GM19452 (cell line): ENCODE measurements around the gene TXLNB.

ENCODE experiments used
- ATAC-seq: cut with Tn5 transposase; IDR thresholded peaks from one replicate; pipeline ENCODE4 v1.9.1; 2021; ENCODE audit not compliant: unreplicated experiment

The TXLNB gene

DNA sequence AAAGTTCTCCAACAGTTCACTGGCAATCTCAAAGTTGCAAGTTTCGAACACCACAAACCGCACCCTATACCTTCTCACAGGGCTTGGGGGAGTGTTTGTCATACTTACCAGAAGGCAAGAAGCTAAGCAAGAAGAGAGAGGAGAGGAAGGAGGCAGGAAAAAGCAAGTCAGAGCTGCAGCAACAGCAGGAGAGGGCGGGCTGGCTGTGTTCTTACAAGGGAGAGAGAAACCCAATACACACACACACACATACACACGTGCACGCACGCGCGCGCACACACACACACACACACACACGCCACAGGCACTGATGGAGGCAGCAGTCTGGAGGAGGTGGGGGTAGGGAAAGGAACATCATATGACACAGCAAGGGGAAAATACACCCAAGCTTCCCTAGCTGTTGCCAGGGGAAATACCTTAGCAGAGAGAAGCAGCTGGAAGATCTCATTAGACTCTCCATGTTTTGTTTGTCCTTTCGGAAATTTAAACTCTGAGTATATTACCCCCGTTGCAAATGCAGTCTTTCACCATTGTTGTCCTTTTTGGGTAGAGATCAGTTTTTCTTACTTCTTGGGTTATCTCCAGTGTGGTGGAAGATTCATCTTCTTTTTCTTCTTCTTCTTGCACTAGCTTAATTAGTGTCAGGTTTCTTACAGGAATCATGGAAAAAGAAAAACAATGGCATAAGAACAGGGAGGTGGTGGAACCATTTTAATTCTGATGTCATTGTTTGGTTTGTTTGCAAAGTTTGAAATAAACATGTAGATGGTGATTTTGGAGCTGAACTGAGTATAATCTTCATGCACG, at the start of gene TXLNB:
Gene TXLNB, minus strand, starts transcription at position 186 of the 807 bp plus-strand sequence. CDS start 3,099 bp downstream, outside the sequence.
- peak; percentile 71 for ATAC-seq

DNA sequence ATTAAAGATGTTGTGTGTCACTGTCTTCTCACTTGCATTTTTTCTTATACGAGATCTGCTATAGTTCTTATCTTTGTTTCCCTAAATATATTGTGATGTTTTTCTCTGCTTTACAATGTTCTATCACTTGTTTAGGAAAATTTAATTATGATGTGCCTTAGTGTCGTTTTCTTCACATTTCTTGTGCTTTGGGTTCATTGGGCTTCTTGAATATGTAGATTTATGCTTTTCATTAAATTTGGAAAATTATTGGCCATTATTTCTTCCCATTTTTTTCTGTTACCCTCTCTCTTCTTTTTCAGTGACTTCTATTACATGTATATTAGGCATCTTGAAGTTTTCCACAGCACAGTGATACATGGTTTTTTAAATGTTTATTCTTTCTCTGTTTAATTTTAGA, 49.3 kb upstream of the TXLNB start:
- no peak for ATAC-seq

DNA sequence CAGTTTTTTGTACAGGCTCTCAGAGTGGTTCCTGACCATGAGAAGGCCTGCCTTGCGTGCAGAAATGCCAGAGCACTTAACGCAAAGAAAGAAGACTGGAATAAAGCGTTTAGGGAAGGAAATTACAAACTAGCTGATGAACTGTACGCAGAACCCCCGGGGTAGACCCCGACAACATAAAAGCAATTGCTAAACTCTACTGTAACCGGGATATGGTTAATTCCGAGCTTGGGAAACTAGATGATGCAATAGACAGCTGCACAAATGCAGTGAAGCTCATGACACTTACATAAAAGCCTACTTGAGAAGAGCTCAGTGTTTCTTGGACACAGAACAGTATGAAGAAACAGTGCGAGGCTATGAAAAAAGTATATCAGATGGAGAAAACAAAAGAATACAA, 47.0 kb upstream of the TXLNB start:
- no peak for ATAC-seq

DNA sequence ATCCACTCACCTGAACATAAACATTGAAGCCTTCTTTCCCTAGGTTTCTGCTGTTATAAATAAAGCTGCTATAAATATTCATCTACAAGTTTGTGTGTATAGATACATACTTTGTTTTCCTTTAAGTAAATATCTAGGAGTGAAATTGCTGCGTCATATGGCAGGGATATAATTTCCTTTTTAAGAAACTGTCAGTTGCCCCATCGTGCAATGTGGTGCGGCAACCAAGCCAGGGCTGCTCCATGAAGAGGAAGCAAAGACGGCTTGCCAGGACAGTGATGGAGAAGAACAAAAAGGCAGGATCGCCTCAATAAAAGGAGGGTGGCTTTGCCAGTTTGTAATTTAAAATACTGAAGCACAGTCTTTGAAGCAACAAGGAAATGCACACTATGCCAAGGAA, 46.0 kb upstream of the TXLNB start:
- no peak for ATAC-seq

DNA sequence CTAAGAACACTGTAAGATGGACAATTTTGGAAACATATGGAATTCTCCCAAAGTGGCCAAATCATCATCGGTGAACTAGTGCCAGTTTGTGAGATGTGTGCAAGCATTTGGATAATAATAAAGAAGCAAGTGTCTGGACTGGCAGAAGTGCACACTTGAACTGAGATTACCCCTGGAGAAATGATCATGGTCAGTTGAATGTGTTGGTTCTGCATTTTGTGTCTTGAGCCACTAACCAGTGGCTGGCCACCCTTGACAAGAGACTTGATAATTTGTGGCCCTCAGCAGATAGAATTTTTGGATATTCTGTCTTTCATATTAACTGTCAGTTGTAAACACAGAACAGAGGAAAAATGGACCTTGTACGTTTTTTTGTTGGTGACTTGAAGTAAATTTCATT, 45.2 kb upstream of the TXLNB start:
- ATAC-seq = no peak

DNA sequence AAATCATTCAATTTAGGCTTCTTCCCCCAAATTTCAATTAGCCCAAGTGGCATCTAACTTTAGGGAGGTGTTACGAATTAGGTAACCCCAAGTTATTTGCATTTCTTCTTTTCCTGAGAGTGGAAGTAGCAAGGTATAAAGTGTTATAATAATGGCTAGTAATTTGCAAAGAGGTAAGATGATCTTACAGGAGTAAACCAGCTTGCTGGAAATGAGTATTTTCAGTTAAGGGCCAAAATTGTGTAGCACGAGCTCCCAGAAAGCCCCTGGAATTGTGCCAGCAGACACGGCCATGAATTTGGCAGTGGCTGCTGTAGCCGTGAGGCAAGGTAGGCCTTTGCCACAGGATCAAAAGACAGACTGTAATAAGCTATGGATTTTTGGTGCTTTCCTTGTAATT, 44.7 kb upstream of the TXLNB start:
- ATAC-seq = no peak

DNA sequence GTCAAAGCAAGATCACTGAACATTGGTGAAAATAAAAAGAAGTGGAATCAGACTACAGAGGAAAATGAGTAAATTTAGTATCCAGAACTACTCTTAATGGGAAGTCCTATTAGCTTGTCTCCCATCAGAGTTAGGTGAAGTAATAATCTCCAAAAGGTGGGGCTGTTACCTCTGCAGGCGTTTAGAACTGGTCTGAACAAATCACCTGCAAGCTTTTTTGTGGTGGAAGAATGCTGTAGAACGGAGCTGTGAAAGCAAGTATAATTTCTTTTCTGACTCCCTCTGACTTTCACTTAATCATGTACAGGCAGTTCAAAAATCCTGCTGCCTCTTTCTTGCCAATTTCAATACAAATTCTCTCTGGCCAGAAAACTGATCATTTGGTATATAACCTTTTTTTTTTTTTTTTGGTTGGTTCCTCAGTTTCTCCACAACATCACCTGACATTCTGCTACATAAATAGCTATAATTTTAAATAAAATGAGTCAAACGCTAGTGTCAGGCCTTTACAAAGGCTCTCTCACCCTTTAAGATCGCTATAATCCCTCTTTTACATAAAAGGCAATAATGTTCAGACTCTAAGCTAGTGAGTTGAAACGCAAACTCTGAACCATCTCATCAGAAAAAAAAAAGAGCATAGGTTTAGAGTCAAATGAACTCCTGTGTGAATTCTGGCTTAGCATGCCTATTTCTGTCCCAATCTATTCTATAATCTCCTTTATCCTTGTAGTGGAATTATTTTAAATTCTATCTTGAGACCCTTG, 43.8 kb upstream of the TXLNB start:
- ATAC-seq = no peak

DNA sequence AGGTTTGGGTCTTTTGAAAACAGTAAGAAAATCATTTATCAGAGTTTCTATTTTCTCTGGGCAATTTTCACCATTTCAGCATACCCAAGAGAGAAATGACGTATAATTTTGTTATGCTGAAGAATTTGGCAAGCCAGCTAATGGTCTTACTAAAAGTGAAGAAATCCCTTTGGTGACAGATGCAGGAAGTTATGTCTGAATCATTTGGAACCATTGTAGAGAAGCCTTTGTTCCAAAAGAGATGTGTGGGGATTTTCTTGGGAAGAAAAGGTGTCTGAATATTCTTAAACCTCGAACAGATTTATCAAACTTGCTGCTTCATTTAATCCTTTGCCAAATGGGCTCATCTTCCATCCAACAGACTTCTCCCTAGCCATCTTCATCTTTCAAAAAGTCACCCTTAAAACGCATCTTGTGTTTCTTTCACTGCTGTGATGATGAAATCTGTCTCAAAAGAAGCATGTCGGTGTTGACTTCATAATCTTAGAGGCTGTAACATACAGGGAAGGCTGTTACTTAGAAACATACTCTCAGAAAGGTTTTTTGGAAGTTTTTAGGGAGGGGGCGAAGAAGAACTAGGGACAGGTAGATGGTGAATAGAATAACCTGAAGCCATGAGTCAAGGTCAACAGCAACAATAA, 43.1 kb upstream of the TXLNB start:
- no peak for ATAC-seq

DNA sequence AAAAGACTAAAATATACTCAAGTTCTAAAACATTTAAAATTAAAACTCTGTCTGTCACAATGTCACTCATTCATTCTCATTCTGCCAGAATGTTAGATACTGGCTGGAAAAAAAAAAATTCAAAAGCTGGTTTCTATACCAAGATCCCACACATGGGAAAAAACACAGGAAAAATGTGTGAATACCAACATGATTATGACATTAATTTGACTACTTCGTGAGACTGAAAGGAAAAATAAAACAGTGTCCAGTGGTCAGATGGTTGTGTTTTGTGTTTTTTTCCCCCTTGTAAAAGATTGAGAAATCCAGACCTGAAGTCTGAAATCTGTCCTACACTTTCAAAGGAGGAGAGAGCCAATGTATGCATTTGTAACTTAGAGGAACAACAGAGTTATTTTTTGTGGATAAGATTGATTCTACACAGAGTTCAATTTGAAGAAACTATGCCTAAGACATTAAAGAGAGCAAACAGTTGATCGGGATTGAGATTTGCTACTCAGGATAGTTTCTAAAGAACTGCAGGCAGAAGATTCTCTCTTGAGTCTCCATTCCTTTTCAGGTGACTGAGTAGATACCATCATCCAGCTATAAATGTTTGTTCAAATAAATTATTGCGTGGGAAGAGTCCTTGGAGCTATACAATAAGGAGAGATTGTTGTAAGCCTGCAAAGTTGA, 39.2 kb upstream of the TXLNB start:
- ATAC-seq = no peak

DNA sequence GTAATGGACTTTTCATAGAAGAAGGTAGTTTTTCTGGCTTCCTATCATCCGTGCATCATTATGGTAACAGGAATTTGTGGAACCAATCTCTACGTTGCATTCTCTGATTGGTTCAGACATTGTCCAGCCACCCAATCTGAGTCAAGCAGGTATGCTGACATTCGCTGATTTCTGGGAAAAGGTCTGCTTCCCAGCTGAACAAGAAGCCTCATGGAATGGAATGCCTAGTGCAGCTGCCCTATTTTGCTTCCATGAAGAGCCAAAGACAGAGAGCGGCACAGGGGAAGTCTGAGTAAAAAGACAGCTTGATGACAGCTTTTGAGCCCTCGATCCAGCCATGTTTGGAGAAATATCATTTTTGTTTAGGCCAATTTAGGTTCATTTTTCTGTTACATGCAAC, 38.5 kb upstream of the TXLNB start:
- ATAC-seq = no peak

DNA sequence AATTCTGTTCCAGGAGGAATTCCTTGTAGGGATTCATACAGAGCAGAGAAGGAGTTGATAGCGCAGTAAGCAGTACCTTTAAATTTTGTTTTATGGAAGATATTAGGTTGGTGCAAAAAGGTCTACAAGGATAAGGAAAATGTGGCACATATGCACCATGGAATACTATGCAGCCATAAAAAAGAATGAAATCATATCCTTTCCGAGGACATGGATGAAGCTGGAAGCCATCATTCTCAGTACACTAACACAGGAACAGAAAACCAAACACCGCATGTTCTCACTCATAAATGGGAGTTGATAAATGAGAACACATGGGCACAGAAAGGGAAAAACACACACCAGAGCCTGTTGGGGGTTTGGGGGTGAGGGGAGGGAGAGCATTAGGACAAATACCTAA, 37.4 kb upstream of the TXLNB start:
- no peak for ATAC-seq

DNA sequence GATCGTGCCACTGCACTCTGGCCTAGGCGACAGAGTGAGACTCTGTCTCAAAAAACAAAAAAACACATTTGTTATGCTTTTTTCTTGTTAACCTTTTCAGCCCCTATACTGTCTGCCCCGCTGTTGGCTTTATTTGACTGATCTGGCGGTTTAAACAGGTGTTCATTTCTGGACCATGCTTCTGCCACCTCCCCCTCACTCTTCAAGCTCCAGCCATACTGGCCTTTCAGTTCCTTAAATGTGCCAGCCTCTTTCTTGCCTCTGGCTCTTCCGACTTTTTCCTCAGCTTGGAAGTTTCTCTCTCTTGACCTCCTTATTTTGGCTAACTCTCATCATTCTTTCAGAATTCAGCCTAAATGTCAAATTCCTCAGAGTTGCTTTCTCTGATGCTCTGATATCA, 35.2 kb upstream of the TXLNB start:
- peak; percentile 41 for ATAC-seq

DNA sequence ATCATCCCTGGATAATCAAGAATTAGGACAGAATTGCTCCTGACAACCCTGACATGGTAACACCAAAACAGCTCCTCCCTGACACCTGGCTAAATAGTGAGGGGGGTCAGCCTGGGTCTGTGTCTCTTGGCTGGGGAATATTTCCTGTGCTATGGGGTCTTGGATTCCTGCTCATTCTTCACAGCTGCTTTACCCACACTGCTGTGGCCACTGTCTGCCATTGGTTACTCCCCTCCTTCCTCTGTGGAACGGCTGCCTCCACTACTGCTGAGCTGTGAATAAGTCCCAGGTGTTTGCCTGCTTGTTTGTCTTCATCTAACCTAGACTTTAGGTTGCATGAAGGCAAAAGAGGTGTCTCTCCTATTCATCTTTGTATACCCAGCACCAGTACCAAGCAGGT, 33.9 kb upstream of the TXLNB start:
- no peak for ATAC-seq

DNA sequence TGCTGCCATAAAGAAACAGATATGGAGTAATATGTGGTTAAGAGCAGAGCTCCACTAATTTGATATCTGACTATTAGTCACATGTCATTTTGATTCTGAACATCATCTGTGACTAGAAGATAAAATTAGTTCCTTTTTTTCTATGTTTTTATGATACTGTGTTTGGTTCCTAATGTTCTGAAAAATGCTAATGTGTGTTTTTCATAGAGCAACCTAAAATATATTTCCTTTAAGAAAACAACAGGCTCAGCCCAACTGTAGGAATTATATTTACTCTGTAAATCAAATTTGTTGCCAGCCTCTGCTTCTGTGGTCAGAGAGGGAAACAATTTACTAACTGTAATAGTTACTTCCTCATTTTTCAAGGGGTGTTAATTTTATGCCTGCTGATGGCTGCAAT, 33.3 kb upstream of the TXLNB start:
- peak; percentile 50 for ATAC-seq

DNA sequence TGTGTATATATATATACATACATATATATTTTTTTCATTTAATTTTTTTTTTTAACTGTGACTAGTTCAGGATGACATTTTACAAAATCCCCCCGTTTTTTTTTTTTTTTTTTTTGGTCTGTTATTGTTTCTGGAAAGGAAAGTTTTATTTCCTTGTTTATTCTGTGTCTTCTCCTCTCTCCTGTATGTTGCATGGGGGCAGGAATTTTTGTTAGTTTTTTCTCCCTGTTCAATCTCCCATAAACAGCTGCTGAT, 32.4 kb upstream of the TXLNB start:
- no peak for ATAC-seq

DNA sequence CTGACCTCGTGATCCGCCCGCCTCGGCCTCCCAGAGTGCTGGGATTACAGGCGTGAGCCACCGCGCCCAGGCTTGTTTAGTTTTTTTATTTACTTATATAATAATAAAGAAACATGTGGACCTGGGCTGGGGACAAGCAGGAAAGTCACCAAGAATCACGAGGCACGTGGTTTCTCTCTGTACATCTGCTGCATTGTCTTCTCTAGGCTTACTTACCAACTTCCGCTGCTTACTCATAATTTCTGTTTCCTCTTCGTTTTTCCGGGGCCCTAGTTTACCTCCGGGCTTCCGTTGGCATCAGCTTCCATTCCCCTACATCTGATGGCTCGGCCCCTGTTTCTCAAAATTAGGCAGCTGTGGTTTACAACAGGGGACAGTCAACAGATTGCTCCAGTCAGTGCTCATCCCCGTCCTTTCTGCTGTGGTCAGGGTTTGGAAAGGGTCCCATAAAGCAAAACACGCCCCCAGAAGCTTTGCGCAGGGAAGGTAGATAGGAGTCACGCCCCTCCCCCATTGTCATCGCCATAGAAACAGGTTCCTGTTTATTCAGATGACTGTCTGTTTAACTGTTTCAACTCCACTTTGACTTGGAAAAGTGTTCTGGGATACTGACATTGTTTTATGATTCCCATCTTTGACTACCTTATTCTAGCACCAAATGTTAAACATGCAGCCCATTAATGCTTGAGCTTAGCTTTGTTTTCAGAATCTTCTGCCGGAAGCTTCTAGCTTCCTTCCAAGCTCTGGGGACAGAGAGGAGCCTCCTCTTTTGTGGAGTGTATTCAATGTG, 31.9 kb upstream of the TXLNB start:
- peak; percentile 44 for ATAC-seq

DNA sequence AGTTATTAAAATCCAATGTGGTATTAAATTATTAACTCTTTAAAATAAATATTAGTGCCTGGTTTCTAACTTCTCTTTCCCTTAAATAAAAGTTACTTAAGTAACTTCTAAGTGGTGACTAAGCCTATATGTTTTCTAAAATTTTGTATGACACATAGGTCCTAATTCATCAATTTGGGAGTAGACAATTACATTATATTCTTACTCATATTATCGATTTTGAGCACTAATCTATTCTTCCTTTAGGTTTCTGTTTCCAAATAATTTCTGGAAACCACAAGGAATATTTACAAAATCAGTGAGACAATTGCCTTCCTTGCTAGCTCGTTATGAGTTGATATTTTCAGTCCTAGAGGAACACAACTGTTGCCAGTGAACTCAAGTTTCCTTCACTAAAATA, 28.3 kb upstream of the TXLNB start:
- ATAC-seq = no peak

DNA sequence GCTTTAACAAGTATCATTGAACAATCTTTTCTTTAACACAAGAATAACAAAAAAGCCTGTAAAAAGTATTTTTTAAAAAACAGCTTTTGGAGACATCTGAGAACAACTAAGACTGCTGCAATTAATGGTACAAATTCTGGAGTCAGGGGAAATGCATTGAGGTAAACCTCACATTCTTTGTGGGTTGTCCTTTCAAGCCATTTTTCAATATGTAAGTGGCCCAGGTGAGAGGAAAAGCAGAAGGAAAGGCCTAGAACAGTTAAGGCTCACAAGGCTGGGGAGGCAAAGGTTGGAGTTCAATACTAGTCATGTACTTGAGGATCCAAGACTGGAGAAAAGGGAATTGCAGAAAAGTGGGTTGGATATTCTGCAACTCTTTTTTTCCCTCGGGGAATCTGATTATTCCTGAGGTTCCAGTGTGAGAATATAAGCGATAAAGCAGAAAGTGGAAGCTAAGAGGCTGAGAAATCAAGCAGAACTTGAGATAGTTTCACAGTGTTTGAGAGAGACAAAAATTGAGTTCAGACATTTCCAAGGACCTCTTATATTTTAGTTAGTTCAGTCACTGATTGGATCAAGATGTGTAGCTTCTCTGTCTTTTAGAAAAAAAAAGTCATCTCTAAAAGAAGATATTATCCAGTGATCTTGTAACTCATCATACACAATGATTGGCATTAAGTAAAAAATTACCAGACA, 25.0 kb upstream of the TXLNB start:
- ATAC-seq = no peak

DNA sequence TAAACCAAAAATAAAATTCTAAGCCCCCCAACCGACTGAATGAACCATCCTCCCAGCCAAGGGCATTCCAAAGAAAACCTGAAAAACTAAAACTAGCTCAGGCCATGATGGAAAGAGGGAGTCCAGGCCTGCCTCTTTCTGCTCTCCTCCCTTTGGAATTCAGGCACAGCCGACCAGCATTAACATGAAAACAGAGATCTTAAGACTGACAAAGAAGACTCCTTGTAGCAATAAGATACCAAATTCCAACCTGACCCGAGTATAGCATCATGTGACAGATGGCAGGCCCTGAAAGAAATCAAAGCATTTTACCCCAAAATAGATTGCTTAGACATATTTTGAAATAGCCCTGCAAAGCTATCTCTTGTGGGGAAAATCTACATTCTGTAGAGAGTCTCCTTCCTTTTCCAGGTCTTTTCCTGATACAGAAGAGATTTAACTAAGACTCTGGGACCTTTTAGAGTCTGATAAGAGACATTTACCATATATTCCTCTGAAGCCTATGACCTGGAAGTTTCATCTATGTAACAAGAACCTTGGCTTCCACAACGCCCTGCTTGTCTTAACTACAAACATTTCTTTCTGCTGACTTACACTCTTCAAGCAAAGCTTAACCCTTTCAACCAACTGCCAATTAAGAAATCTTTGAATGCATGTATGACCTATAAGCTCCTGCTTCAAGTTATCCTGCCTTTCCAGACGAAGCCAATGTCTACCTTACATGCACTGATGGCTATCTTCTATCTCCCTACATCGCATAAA, 22.2 kb upstream of the TXLNB start:
- no peak for ATAC-seq

DNA sequence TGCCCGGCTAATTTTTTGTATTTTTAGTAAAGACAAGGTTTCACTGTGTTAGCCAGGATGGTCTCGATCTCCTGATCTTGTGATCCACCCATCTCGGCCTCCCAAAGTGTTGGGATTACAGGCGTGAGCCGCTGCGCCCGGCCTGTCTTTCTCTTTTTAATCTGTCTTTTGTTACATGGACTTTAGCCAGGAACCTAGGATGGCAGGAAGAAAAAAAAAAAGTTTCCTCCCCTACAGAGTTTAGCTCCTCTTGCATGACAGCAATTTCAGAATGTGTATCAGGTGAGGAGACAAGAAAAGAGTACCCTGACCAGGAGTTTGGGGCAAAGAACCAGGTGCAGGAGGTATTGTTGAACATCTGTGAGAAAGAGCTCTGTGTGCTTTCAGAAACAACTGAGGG, 21.4 kb upstream of the TXLNB start:
- no peak for ATAC-seq
